ENCODE measurements around the gene POLR1E.
A peak's percentile ranks its signal among the peaks of the same experiment; 100 is the strongest.
"Not testable (repeated sequence)": the region's sequence is repeated elsewhere in the genome, so short reads cannot be mapped to it uniquely, and the experiment has no call there.

POLR1E gene

GRCh38 chr9:37495571-37495970, 9.8 kb downstream of the POLR1E start:
- ATAC-seq (replicated peaks; ENCODE audit: extremely low read depth, poor library complexity, severe bottlenecking) (no peak), DNase-seq (ENCODE audit: low spot score in 2 of 2) (no peak)
- no peak overlapping the region for H3K4me3 Mint-ChIP-seq
- H3K27me3 Mint-ChIP-seq = no peaks in the 10 kb centered on the region
- no peak overlapping the region for H3K27ac Mint-ChIP-seq (ENCODE audit: low read depth)
- H3K9me3 Mint-ChIP-seq = no peaks in the 10 kb centered on the region
- peaks cover 41% of the 10 kb centered on the region for H3K36me3 Mint-ChIP-seq (ENCODE audit: insufficient read depth)
- H3K4me1 Mint-ChIP-seq = no peaks in the 10 kb centered on the region

DNA sequence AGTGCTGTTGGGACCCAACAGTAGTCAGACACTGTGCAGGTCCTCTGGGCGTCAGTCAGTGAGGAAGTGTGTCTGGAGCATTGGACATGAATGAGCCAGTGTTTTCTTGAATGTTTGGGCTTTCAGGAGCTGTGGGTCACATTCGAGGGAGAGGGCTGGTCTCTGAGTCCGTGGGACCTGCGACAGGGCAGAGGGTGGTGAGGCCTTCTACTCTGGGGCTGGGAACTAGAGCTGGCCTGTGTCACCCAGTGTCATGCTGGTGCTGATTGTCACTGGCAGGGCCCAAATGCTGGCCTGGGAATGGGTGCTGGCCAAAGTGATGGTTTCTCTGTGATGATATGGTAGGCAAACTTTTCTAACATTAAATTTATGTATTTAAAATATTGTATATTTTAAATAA, 10.3 kb downstream of the POLR1E start:
- no peak for ATAC-seq (replicated peaks; ENCODE audit: extremely low read depth, poor library complexity, severe bottlenecking)
- DNase-seq (ENCODE audit: low spot score in 2 of 2) = no peak
- Mint-ChIP-seq H3K4me1 (no peaks in the 10 kb centered on the region), H3K4me3 (no peak overlapping the region), H3K27ac (ENCODE audit: low read depth) (no peak overlapping the region), H3K9me3 (no peaks in the 10 kb centered on the region), H3K27me3 (no peaks in the 10 kb centered on the region), H3K36me3 (ENCODE audit: insufficient read depth) (peaks cover 38% of the 10 kb centered on the region)

- H3K27ac Mint-ChIP-seq (ENCODE audit: low read depth) = peak overlapping the region; percentile 11
- ATAC-seq (replicated peaks; ENCODE audit: extremely low read depth, poor library complexity, severe bottlenecking) (no peak), DNase-seq (ENCODE audit: low spot score in 2 of 2) (no peak)
- peaks cover 43% of the 10 kb centered on the region for H3K36me3 Mint-ChIP-seq (ENCODE audit: insufficient read depth)
- H3K9me3 Mint-ChIP-seq = no peaks in the 10 kb centered on the region
- H3K4me3 Mint-ChIP-seq = no peak overlapping the region
- H3K27me3 Mint-ChIP-seq = no peaks in the 10 kb centered on the region
- H3K4me1 Mint-ChIP-seq = no peaks in the 10 kb centered on the region
These were observed 11.6 kb downstream of the POLR1E start for GRCh38 chr9:37497320-37497719.

DNA sequence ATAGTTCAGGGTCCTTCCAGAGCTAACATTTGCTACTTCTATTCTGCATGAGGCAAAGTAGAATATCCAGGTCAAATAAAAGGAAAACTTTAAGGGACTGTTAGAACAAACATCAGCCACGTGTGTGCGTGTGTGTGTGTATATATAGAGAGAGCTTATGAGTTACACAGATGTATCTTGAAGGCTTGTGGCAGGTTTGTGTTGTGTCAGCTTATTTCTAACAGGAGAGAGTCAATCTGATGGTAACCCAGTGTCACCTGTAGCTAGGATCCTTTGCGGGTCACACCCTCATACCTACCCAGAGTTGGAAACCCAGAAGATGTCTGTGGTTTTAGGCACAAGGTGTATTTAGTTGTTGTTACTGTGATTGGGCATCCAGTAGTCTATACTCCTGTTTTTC, 12.7 kb downstream of the POLR1E start:
- H3K27ac Mint-ChIP-seq (ENCODE audit: low read depth) = no peak overlapping the region
- no peak overlapping the region for H3K4me3 Mint-ChIP-seq
- H3K9me3 Mint-ChIP-seq = no peaks in the 10 kb centered on the region
- no peaks in the 10 kb centered on the region for H3K27me3 Mint-ChIP-seq
- no peak for DNase-seq (ENCODE audit: low spot score in 2 of 2)
- peaks cover 50% of the 10 kb centered on the region for H3K36me3 Mint-ChIP-seq (ENCODE audit: insufficient read depth)
- no peak for ATAC-seq (replicated peaks; ENCODE audit: extremely low read depth, poor library complexity, severe bottlenecking)
- H3K4me1 Mint-ChIP-seq = peaks cover 6% of the 10 kb centered on the region

GRCh38 chr9:37499297-37499696, 13.5 kb downstream of the POLR1E start:
- Mint-ChIP-seq H3K4me3 (no peak overlapping the region), H3K9me3 (no peaks in the 10 kb centered on the region), H3K27me3 (no peaks in the 10 kb centered on the region), H3K4me1 (peaks cover 14% of the 10 kb centered on the region), H3K27ac (ENCODE audit: low read depth) (no peak overlapping the region), H3K36me3 (ENCODE audit: insufficient read depth) (peaks cover 52% of the 10 kb centered on the region)
- ATAC-seq (replicated peaks; ENCODE audit: extremely low read depth, poor library complexity, severe bottlenecking) (no peak), DNase-seq (ENCODE audit: low spot score in 2 of 2) (no peak)

DNA sequence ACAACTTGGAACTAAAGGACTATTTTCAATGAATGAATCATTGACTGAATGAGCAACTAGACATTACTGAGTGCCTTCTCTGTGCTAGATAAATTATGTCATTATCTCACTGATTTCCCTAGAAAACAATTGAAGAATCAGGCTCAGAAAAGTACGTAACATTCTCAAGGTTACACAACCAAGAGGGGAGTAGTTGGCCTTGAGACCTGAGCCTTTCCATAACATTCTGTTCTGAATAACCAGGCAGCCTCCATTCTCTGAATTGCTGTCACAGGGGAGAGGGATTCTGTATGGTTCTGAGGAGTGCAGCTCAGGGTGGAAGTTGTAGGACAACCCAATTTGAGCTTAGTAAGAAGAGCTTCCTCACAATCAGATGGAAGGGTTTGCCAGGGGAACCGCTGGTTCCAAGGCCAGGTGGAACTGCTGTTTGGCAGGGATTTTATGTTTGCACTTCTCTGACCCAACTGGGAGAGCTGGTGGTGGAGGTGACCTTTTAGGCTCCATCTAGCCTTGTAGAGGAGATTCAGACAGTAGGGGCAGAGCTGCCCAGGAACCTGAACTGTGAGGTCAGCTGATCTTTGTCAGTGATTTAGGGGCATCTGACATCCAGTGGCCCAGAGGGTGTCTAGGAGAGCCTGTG, 16.3 kb downstream of the POLR1E start:
- Mint-ChIP-seq H3K4me3 (no peak overlapping the region), H3K4me1 (peaks cover 14% of the 10 kb centered on the region), H3K9me3 (no peaks in the 10 kb centered on the region), H3K36me3 (ENCODE audit: insufficient read depth) (peaks cover 33% of the 10 kb centered on the region), H3K27ac (ENCODE audit: low read depth) (no peak overlapping the region), H3K27me3 (no peaks in the 10 kb centered on the region)
- no peak for DNase-seq (ENCODE audit: low spot score in 2 of 2)
- ATAC-seq (replicated peaks; ENCODE audit: extremely low read depth, poor library complexity, severe bottlenecking) = no peak

DNA sequence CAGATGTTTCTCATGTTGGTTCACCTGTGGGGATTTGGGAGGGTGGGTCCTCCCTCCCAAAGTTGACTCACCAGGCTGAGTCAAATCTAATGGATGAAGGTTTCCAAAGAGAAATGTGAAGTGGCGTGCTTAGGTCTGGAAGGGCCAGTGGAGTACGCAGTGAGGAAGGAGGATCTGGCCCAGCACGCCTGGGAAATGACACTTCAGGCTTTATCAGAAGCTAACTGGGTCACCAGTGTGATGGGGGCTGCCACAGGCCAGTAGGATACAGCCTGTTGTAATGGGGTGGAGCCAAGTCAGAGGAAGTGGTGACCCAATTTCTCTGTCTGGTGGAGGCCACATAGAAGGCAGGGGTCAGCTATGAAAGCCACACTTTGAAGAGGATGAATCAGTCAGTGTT, 18.0 kb downstream of the POLR1E start:
- H3K9me3 Mint-ChIP-seq = no peaks in the 10 kb centered on the region
- no peaks in the 10 kb centered on the region for H3K27me3 Mint-ChIP-seq
- H3K36me3 Mint-ChIP-seq (ENCODE audit: insufficient read depth) = peaks cover 33% of the 10 kb centered on the region
- H3K4me3 Mint-ChIP-seq = no peak overlapping the region
- ATAC-seq (replicated peaks; ENCODE audit: extremely low read depth, poor library complexity, severe bottlenecking) (peak; percentile 69), DNase-seq (ENCODE audit: low spot score in 2 of 2) (no peak)
- H3K27ac Mint-ChIP-seq (ENCODE audit: low read depth) = peak overlapping the region; percentile 32
- H3K4me1 Mint-ChIP-seq = peaks cover 14% of the 10 kb centered on the region

GRCh38 chr9:37504605-37505004, 18.9 kb downstream of the POLR1E start:
- Mint-ChIP-seq H3K4me1 (peaks cover 14% of the 10 kb centered on the region), H3K4me3 (no peak overlapping the region), H3K9me3 (no peaks in the 10 kb centered on the region), H3K36me3 (ENCODE audit: insufficient read depth) (peaks cover 33% of the 10 kb centered on the region), H3K27ac (ENCODE audit: low read depth) (peak overlapping the region; percentile 32), H3K27me3 (no peaks in the 10 kb centered on the region)
- ATAC-seq (replicated peaks; ENCODE audit: extremely low read depth, poor library complexity, severe bottlenecking) = no peak
- DNase-seq (ENCODE audit: low spot score in 2 of 2) = no peak

DNA sequence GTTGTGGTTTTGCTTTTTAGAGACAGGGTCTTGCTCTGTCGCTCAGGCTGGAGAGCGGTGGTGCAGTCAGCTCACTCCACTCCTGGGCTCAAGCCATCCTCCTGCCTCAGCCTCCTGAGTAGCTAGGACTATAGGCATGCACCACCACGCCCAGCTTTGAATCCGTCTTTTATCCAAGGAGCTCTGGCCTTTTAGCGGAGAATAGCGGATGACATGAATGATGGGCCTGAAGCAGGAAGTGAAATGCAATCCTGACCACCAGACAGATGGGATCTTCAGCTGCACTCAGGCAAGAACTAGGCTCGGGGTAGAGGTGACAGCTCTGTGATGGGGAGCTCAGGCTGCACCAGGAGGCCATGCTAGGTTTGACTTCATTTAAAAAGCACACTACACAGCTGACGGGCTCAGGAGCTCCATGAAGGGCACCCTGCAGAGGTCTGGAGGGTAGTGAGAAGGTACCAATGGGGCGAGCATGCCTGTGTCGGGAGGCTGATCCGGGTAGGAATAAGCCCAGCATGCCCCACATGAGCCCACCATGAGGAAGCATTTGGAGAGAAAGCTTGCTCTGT, 21.9 kb downstream of the POLR1E start:
- H3K4me3 Mint-ChIP-seq = no peak overlapping the region
- peaks cover 15% of the 10 kb centered on the region for H3K36me3 Mint-ChIP-seq (ENCODE audit: insufficient read depth)
- H3K9me3 Mint-ChIP-seq = no peaks in the 10 kb centered on the region
- ATAC-seq (replicated peaks; ENCODE audit: extremely low read depth, poor library complexity, severe bottlenecking) (no peak), DNase-seq (ENCODE audit: low spot score in 2 of 2) (no peak)
- no peaks in the 10 kb centered on the region for H3K27me3 Mint-ChIP-seq
- no peak overlapping the region for H3K27ac Mint-ChIP-seq (ENCODE audit: low read depth)
- H3K4me1 Mint-ChIP-seq = peaks cover 21% of the 10 kb centered on the region

GRCh38 chr9:37508135-37508833, 22.5 kb downstream of the POLR1E start:
- Mint-ChIP-seq H3K4me1 (peaks cover 22% of the 10 kb centered on the region), H3K27ac (ENCODE audit: low read depth) (no peak overlapping the region), H3K4me3 (no peak overlapping the region), H3K9me3 (no peaks in the 10 kb centered on the region), H3K27me3 (no peaks in the 10 kb centered on the region), H3K36me3 (ENCODE audit: insufficient read depth) (peaks cover 9% of the 10 kb centered on the region)
- no peak for DNase-seq (ENCODE audit: low spot score in 2 of 2)
- no peak for ATAC-seq (replicated peaks; ENCODE audit: extremely low read depth, poor library complexity, severe bottlenecking)

- Mint-ChIP-seq H3K27me3 (no peaks in the 10 kb centered on the region), H3K27ac (ENCODE audit: low read depth) (no peak overlapping the region), H3K36me3 (ENCODE audit: insufficient read depth) (peaks cover 6% of the 10 kb centered on the region), H3K9me3 (no peaks in the 10 kb centered on the region), H3K4me3 (no peak overlapping the region), H3K4me1 (peaks cover 16% of the 10 kb centered on the region)
- ATAC-seq (replicated peaks; ENCODE audit: extremely low read depth, poor library complexity, severe bottlenecking) (no peak), DNase-seq (ENCODE audit: low spot score in 2 of 2) (no peak)
These were observed 23.1 kb downstream of the POLR1E start for GRCh38 chr9:37508834-37509206.

GRCh38 chr9:37509536-37509935, 23.8 kb downstream of the POLR1E start:
- H3K9me3 Mint-ChIP-seq = no peaks in the 10 kb centered on the region
- H3K4me3 Mint-ChIP-seq = no peak overlapping the region
- peaks cover 13% of the 10 kb centered on the region for H3K4me1 Mint-ChIP-seq
- ATAC-seq (replicated peaks; ENCODE audit: extremely low read depth, poor library complexity, severe bottlenecking) = no peak
- no peaks in the 10 kb centered on the region for H3K27me3 Mint-ChIP-seq
- H3K27ac Mint-ChIP-seq (ENCODE audit: low read depth) = no peak overlapping the region
- DNase-seq (ENCODE audit: low spot score in 2 of 2) = no peak
- peaks cover 6% of the 10 kb centered on the region for H3K36me3 Mint-ChIP-seq (ENCODE audit: insufficient read depth)

GRCh38 chr9:37510053-37510452, 24.3 kb downstream of the POLR1E start:
- H3K4me3 Mint-ChIP-seq; H3K9me3 Mint-ChIP-seq; ATAC-seq (replicated peaks; ENCODE audit: extremely low read depth, poor library complexity, severe bottlenecking); H3K27me3 Mint-ChIP-seq; H3K36me3 Mint-ChIP-seq (ENCODE audit: insufficient read depth); DNase-seq (ENCODE audit: low spot score in 2 of 2); H3K27ac Mint-ChIP-seq (ENCODE audit: low read depth): not testable (repeated sequence)
- H3K4me1 Mint-ChIP-seq = peaks cover 13% of the 10 kb centered on the region

Measured in central memory CD8-positive, alpha-beta T cell (primary cell).